AG08396 (cell line): ENCODE measurements around the gene PARP8.
"Not testable (repeated sequence)": the region's sequence is repeated elsewhere in the genome, so short reads cannot be mapped to it uniquely, and the experiment has no call there.

Experiments
- DNase-seq: peaks from one replicate; pipeline ENCODE4 v3.0.0; 2012; ENCODE audit warnings: low spot score, mixed read lengths

The PARP8 gene

DNA sequence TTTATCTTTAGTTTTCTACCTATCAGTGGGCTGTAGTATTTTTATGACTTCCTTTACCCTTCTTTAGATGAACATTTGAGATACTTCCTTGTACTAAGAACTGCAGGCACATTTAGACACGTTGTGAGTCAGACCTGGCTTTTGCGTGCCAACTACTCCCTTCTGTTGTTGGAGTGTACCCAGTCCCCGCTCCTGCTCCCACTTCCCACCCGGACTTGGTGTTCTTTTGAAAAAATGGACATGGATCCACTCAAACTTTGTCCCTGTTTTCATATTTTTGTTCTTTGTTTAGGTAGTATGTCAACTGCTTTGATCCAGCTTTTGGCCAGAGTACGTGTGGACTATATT lies 60.7 kb downstream of the PARP8 start:
- DNase-seq = no peak

DNA sequence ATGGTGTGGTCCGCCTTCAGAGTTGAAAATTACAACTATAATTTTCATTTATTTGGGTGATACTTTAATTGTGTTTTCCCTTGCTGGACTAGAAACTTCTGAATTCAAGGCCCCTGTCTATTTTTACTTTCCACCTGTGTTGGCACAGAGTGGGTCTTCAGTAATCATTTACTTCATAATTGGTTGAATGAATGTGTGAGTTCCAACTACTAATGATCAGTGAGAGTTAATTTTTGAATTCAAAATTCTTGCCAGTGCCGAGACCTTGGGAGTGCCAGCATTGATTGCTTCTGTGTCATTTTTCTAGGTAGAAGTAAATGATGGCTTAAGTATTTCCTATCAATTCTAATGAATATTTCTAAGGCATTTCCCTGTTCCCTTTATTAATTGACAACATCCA lies 61.4 kb downstream of the PARP8 start:
- no peak for DNase-seq

DNA sequence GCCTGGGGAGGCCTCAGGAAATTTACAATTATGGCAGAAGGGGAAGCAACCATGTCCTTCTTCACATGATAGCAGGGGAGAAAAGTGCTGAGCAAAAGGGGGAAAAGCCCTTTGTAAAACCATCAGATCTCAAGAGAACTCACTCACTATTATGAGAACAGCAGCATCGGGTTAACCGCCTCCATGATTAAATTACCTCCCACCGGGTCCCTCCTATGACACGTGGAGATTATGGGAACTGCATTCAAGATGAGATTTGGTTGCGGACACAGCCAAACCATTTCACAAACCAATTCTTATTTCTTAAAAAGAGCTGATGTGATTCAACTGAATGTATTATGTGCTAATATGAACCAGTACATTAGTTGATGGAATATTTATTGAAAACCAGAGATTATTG lies 63.9 kb downstream of the PARP8 start:
- DNase-seq = no peak

DNA sequence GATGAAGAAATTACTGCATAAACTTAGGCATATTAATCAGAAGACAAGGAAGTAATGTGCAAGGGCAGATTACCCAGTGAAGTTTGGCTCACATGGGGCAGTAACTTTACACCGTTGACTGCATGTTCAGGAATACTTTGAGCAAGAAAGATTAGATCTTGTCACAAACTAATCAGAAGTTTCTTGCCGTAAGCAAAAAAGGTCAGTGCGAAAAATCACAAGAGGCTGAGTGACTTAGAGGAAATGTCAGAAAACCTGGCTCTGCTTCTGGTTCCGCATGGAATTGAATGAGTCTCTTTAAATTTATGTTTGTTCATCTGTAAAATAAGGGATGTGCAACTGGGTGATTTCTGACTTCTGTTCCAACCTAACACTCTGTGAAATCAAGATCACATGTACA lies 64.4 kb downstream of the PARP8 start:
- DNase-seq = no peak

DNA sequence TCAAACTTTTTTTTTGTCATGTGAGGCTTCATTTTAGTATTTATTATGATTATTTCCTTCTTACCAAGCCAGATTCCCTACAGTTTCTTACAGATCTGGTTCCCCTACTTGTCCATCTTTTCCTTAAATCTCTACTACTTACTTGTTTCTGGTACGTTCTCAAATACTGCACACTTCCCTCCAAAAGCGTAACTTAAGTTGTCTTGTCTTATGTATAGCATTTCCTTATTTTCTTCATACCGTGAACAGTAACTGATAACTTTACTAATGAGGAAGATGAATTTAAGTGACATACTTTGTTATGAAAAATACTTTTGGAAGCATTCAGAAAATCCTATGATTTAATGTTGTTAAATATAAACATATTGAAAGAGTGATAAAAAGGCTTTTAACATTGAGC lies 67.3 kb downstream of the PARP8 start:
- DNase-seq = no peak

DNA sequence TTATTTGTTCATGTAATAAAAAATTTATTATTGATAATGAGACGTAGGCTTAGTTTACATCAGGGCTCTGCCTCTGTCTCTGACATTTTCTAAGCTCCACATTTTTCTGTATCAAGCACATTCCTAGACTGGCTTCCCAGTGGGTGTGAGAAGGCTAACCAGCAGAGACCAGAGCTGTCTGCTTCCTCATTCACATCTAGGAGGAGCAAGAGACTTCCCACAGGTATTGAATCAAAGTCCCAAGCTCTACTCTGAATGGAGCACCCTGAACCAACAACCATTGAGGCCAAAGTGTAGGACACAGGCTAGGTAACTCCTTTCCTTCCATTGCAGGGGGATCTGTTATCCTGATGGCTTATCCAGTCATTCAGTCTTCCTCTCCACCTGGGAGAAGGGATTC lies 72.4 kb downstream of the PARP8 start:
- no peak for DNase-seq

DNA sequence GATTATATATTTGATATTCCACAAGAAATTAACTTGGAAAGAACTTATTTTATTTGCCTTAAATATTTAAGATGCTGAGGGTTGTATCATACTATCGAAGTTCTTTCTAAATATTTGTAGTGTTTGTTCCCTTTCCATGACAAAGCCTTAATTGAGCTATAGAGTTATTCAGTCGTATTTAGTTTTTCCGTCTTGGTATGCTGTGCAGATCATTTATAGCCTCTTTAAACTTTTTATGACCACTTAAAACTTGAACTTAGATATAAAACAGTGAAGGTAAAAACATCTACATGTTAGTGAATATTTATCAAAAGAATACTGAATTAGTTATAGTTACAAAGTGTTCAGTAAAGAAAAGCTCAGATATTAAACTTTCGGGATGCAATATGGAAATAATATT lies 74.4 kb downstream of the PARP8 start:
- no peak for DNase-seq

DNA sequence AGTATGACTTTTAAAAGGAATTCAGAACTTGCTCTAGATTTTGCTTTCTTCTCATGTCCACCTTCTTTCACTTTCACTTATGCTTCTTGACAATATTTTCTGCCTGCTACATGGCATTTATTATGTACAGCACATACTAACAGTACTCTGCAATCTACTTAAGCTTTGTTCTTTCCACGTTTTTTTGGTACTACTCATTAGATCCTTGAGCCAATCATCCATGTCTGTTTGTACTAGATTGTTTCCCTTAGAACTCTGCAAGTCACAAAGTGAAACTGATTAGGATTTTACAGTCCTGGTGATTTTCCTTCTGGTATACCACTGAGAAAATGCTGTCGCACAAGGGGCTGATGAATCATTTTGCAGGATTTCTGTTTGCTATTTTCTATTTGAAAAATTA lies 78.3 kb downstream of the PARP8 start:
- DNase-seq = peak; percentile 36

DNA sequence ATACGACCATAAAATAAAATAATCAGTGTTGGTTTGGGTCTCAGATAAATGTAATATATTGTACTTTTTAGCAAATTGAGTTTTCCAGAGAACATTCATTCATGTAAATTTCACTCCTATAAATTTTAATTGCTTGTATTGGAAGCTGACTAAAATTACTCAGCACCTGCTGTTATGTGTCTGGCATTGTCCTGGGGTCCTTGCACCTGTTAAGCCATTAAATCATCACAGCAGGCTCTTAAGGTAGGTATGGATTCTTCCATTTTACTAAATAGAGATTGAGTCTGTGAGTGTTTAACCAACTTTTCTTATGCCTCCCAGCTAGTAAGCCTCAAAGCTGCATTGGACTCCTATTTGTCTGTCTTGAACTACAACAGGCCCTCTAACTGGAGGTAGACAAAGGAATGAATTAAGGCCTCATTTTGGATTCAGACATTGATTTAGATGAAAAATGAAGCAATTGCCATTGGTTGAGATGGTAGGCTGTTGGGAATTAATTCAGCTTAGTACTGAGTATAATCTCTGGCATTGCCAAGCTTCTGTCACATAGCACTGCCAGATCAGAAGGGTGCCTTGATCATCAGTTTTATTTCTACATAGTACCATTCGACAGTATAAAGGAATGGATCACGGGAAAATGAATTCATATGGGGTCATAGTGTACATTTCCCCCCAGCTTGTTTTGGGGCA lies 78.9 kb downstream of the PARP8 start:
- DNase-seq = no peak

DNA sequence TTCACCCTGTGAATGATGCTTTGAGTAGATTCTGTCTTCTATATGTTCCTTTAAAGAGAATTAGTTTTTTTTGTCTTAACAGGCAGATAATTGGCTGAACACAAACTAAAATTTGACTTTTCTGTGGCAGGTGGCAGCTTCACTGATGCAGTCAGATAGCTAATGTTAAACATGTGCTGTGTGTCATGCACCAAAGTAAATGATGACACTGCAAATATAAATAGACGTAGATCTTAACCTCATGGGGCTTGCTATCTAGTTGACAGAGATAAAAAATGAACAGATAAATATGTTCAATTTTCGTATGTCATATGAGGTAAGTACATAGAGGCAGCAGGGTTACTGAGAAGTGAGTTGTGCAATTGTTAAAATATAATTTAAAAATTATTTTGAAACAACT lies 82.7 kb downstream of the PARP8 start:
- no peak for DNase-seq

DNA sequence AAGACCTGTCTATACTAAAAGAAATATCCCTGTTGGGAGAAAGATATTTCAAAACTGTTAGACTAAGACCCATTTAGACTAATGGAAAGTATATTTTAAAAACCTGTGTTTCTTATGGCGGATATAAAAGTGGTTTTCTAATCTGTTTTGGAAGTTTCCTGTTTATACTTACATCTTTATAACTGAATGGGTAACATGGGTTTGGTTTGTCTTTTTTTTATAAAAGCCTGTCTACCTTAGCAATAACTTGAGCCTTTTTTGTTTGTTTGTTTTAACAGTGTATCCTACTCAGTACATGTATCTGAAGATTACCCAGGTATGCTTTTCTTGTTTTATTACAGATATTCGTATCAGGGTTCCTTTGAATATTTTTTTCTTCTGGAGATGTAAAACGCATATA lies 83.4 kb downstream of the PARP8 start:
- DNase-seq = no peak

DNA sequence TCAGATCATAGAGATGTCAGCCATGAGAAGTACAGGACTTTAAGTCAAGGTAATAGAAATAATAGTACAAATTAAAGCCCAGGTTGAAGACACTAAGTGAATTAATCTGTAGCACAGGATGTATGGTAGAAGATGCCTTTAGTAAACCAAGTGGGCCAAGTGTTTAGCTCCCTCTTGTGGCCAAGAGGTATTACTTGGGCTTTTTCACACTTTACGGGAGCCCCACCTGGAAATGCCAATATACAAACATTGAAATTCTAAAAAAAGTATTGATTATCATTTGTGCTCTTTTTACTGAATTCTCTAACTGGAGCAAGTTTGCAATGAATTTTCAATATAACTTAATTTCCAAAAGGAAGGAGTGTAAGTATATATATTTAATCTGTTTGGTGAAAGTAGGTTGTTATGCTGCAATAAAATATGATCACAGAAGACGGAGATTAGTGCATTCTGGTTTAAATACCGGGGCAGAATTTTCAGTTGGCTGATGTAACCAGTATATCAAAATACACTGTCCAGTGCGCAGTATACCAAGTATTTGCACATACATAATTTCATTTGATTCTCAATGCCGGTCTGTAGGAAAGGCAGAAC lies 84.7 kb downstream of the PARP8 start:
- DNase-seq = peak; percentile 30

DNA sequence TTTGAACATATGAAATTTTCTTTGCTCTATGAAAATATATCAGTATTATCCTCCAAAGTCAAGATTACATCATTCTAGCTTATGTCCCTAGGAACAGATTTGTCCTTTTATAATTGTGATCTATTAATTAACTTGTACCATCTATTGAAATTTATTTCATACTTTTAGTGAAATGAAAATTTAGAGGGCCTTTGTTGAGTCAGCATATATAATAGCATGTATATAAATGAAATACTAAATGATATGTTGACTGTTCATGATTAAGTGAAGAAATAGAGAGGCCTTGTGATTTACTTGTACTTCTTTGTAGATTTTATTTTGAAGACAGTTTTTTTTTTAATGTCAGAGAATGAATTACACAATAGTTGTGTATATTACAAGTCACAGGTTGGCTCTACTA lies 86.4 kb downstream of the PARP8 start:
- DNase-seq = no peak

DNA sequence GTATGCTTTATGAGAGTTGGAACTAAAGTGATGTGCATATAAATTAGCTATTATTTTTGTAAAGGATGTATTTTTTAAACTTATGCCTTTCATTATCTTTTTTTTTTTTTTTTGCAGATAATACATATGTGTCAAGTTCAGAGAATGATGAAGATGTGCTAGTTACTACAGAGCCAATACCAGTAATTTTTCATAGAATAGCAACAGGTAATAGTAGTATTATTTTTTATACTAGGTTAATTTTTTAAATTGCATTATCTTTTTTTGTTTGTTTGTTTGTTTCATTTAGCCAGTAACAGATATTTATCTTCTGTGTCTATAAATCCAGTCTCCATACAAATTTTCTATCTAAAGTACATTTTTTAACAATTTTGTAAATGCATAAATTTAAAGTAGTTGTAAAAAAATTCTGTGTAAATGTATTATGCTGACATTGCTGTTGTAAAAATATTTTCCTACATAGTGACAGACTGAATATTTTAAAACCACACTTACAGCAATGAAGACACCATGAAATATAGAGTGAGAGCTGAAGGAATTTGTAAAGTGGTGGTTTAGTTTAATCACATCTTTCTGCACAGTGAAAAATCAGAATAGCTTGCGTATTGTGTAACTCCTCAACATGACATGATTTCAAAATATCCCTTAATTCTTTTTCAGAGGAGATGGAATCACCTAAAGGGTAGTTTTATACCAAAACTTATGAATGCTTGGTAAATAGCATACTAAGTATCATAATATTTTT lies 93.3 kb downstream of the PARP8 start:
- no peak for DNase-seq

DNA sequence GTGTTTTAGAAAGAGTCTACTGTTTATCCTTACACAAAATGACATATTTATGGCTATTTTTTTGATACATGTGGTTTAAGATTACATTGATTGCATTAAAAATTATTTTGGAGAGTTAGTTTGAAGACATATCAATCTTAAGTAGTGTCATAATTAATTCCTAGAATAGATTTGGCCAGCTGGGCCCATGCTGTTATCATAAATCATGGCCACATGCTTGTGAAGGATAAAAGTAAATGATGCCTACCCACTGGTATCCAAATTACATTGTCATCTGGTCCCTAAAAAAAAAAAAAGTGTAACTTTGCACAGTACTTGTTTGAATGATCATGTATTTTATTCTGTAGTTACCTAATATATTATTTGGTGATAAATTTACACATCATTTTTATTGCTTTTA lies 96.9 kb downstream of the PARP8 start:
- no peak for DNase-seq

DNA sequence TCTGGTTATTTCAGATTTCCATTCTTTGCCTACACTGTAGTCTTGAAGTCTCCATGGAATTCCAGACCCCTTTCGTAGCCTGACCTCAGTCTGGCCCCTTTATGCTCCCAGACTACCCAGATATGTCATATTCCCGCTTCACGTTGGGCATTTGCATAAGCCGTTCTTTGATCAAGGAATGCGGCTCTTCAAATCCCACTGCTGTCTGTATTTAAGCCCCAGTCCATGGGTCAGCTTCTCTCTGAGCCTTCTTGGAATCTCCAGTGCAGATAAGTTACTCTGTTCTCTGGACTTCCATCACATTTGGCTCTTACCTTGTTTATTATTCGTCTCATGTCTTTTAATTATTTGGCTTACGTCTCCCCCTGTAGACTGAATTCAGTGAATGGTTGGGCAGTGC lies 97.4 kb downstream of the PARP8 start:
- DNase-seq = no peak

DNA sequence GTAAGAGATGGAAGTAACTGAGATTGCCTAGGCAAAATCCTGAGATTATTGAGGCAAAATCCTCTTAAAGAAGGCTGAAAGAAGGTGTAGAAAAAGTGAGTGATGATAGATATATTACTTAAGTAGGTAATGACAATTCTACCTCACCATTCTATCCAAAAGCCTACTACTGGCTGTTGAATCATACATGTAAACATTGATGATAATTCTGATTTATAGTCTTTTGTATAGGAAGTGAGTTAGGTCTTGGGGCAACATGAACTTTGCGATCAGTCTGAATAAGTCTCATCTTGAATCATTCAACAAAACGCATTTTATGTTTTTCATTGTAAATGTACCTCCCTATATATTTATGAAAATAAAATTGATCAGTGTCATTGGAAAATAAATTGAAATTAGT lies 99.6 kb downstream of the PARP8 start:
- no peak for DNase-seq

DNA sequence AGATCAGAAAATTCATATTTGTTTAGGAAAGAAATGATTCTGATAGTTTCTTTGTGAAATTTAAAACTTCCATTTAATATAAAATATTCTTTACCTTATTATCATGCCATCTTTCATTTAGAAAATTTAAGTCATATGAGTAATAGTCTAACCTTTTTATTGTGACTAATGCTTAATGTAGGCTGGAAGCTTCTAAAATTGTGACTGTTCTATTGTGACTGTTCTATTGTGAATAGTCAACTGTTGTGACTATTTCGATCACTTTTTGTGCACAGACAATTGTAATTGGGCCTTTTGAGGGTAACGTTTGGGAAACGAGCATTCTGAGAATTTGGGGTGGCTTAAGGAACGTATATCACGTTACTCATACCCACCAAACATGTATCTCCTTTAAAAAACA lies 100.0 kb downstream of the PARP8 start:
- DNase-seq = no peak

DNA sequence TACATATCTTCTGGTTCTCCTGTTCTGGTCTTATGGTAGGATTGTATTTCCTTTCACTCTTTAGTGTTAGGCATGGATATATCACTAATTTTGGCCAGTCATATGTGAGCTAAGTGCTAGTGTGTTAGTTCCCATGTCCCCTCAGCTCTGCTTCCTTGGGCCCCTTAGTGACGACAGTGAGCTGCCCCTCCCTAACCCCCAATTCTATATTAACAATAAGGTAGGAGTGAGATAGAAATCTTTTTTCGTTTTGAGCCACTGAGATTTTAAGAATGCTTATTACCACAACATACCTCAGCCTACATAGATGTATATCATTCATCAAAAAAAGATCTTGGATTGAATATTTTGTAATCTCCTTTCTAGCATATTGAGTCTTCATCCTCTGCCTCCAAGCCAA lies 100.5 kb downstream of the PARP8 start:
- no peak for DNase-seq

DNA sequence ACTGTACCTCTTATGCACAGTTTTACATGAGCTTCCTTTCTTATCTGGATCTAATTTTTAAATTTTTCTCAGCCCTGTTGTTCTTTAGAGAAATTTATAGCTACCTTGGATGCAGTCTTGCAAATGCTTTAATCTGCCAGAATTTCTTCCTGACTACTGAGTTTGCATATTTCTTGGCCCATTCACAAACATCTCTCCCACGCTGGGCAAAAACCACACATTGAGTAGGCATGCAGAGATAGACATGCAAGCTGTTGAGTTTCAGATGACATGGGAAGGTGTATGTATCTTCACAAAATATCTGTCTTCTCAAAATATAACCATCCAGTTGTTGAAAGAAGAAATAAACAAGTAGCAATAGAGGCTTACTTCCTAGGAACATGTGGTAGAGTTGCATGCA lies 101.2 kb downstream of the PARP8 start:
- peak; percentile 29 for DNase-seq

DNA sequence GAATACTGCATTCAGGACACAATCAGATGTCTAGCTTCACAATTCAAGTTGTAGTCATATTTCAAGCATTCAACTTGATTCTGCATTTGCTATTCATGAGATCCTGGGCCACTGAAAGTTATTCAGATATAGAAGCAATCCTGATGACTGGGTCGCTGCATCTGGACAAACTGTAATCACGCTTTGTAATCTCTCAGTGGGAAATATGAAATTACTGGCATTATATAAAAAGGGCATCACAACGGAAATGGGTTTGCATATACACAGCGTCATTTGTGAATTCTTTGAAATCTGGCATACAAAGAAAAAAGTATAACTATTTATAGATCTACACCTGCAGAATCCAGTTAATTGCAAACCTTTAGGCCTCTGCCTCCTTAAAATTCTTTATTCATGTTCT lies 102.2 kb downstream of the PARP8 start:
- DNase-seq = no peak

DNA sequence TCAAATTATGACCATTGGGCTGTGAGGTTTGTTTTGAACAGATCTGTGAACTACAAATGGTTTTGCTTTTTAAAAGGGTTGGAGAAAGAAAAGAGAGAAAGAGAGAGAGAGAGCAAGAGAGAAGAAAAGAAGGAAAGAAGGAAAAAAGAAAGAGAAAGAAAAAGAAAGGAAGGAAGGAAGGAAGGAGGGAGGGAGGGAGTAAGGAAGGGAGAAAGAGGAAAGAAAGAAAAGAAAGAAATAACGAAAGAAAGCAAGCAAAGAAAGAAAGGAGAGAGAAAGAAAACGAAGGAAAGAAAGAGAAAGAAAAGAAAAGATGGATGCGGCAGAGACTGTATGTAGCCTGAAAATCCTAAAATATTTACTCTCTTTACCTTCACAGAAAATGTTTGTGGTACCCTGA lies 104.0 kb downstream of the PARP8 start:
- no peak for DNase-seq

DNA sequence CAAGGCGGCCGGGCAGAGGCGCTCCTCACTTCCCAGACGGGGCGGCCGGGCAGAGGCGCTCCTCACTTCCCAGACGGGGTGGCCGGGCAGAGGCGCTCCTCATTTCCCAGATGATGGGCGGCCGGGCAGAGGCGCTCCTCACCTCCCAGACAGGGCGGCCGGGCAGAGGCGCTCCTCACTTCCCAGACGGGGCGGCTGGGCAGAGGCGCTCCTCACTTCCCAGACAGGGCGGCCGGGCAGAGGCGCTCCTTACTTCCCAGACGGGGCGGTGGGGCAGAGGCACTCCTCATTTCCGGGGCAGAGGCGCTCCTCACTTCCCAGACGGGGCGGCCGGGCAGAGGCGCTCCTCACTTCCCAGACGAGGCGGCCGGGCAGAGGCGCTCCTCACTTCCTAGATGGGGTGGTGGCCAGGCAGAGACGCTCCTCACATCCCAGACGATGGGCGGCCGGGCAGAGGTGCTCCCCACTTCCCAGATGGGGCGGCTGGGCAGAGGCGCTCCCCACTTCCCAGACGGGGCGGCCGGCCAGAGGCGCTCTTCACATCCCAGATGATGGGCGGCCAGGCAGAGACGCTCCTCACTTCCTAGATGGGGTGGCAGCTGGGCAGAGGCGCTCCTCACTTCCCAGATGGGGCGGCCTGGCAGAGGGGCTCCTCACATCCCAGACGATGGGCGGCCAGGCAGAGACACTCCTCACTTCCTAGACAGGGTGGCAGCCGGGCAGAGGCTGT lies 108.2 kb downstream of the PARP8 start:
- not testable (repeated sequence) for DNase-seq
